Liver (tissue), 9 donors: Measurements from ENCODE around the gene AKR1C1. TPM values are rescaled to one million over a fixed set of nuclear protein-coding genes. Genes with fewer than 3 reads are reported as not detected.

Experiments
- DNase-seq: peaks from one replicate; pipeline ENCODE4 v3.0.0-alpha.2; 2017; ENCODE audit warnings: low spot score
- H3K27ac ChIP-seq, 2 donors: one replicate each; pipeline ENCODE4 v1.7.0; 2013; ENCODE audit warnings: inconsistent platforms in 2 of 2, low read length in 2 of 2, control low read depth in 1 of 2, low read depth in 1 of 2, mild to moderate bottlenecking in 1 of 2
- H3K27me3 ChIP-seq, 4 donors: one replicate each; pipeline versions ENCODE4 v1.6.1 to v1.7.0; 2013; ENCODE audit warnings: low read length in 3 of 4, inconsistent platforms in 1 of 4, mild to moderate bottlenecking in 1 of 4, moderate library complexity in 1 of 4; ENCODE audit not compliant: control insufficient read depth in 4 of 4, insufficient read depth in 4 of 4
- H3K36me3 ChIP-seq, 4 donors: one replicate each; pipeline versions ENCODE4 v1.6.1 to v1.7.0; 2013; ENCODE audit warnings: low read length in 3 of 4, mild to moderate bottlenecking in 3 of 4, low read depth in 1 of 4, moderate library complexity in 1 of 4; ENCODE audit not compliant: control insufficient read depth in 4 of 4, insufficient read depth in 3 of 4
- H3K4me1 ChIP-seq, 4 donors: one replicate each; pipeline versions ENCODE4 v1.6.1 to v1.7.0; 2013; ENCODE audit warnings: low read length in 3 of 4, mild to moderate bottlenecking in 3 of 4, moderate library complexity in 1 of 4; ENCODE audit not compliant: control insufficient read depth in 4 of 4, insufficient read depth in 4 of 4
- H3K4me3 ChIP-seq, 3 donors: one replicate each; pipeline versions ENCODE4 v1.6.1 to v1.7.0; 2013; ENCODE audit warnings: low read length in 3 of 3, control low read depth in 1 of 3, low read depth in 1 of 3, mild to moderate bottlenecking in 1 of 3
- H3K9ac ChIP-seq, 2 donors: one replicate each; pipeline ENCODE4 v1.7.0; 2013; ENCODE audit warnings: low read length in 2 of 2, mild to moderate bottlenecking in 2 of 2, moderate library complexity in 2 of 2, control low read depth in 1 of 2, low read depth in 1 of 2
- H3K9me3 ChIP-seq, 4 donors: one replicate each; pipeline versions ENCODE4 v1.6.1 to v1.7.0; 2013; ENCODE audit warnings: low read length in 3 of 4; ENCODE audit not compliant: control insufficient read depth in 4 of 4
- EGR1 ChIP-seq, 2 donors: IDR thresholded peaks; 2 replicates each; pipeline ENCODE4 v1.6.1; 2016 to 2018; ENCODE audit warnings: antibody characterized with exemption in 2 of 2, low read depth in 2 of 2
- FOXA1 ChIP-seq: IDR thresholded peaks from 2 replicates; pipeline ENCODE4 v1.6.1; 2016; ENCODE audit warnings: antibody characterized with exemption
- FOXA2 ChIP-seq: IDR thresholded peaks from 2 replicates; pipeline ENCODE4 v1.6.1; 2016; ENCODE audit warnings: antibody characterized with exemption
- GABPA ChIP-seq, 2 donors: IDR thresholded peaks in 1 of 2; conservative IDR thresholded peaks in 1 of 2; 2 replicates each; pipeline ENCODE4 v1.6.1; 2016; ENCODE audit warnings: antibody characterized with exemption in 2 of 2, mild to moderate bottlenecking in 1 of 2, moderate library complexity in 1 of 2
- HNF4A ChIP-seq, 2 donors: conservative IDR thresholded peaks; 2 replicates each; pipeline ENCODE4 v1.6.1; 2016; ENCODE audit warnings: antibody characterized with exemption in 2 of 2, mild to moderate bottlenecking in 2 of 2
- HNF4G ChIP-seq: IDR thresholded peaks from 2 replicates; pipeline ENCODE4 v1.6.1; 2016; ENCODE audit warnings: antibody characterized with exemption
- JUND ChIP-seq, 2 donors: IDR thresholded peaks; 2 replicates each; pipeline ENCODE4 v1.6.1; 2016; ENCODE audit warnings: antibody characterized with exemption in 2 of 2
- NR2F2 ChIP-seq: IDR thresholded peaks from 2 replicates; pipeline ENCODE4 v1.6.1; 2016; ENCODE audit warnings: antibody characterized with exemption
- RAD21 ChIP-seq, 2 donors: IDR thresholded peaks; 2 replicates each; pipeline ENCODE4 v1.6.1; 2016; ENCODE audit warnings: antibody characterized with exemption in 2 of 2, mild to moderate bottlenecking in 2 of 2
- RXRA ChIP-seq, 2 donors: IDR thresholded peaks; 2 replicates each; pipeline ENCODE4 v1.6.1; 2017 to 2018; ENCODE audit warnings: antibody characterized with exemption in 2 of 2, mild to moderate bottlenecking in 1 of 2
- SP1 ChIP-seq: IDR thresholded peaks from 2 replicates; pipeline ENCODE4 v1.6.1; 2018; ENCODE audit warnings: antibody characterized with exemption, mild to moderate bottlenecking
- TAF1 ChIP-seq: conservative IDR thresholded peaks from 2 replicates; pipeline ENCODE4 v1.6.1; 2016; ENCODE audit warnings: antibody characterized with exemption, mild to moderate bottlenecking
- YY1 ChIP-seq: IDR thresholded peaks from 2 replicates; pipeline ENCODE4 v1.6.1; 2016; ENCODE audit warnings: antibody characterized with exemption, mild to moderate bottlenecking
- WGBS: extraction: QIAGEN DNeasy Blood & Tissue Kit; methylation state at CpG from one replicate; pipeline ENCODE4 v1.1.7; 2013; 5-methylcytosine and 5-hydroxymethylcytosine counted together
- polyA plus RNA-seq, 2 donors: library from polyadenylated mRNA; stranded (reverse) in 1 of 2; unstranded in 1 of 2; fragments of 200-250 nt in 1 of 2; fragments of >200 nt in 1 of 2; fragmentation: Nextera tagmentation in 1 of 2; extraction: Ambion mirVana in 1 of 2; gene quantifications; one replicate each; pipeline versions ENCODE4 v1.2.1 to v1.2.3, GENCODE V29; 2013 to 2015
- total RNA-seq, 2 donors: library from RNA; depleted of rRNA; stranded (reverse); fragments of >200 nt; gene quantifications; one replicate each; pipeline ENCODE4 v1.2.3, GENCODE V29; 2014
- TF ChIP-seq, protein P1 (sequence below): IDR thresholded peaks from 2 replicates; pipeline ENCODE4 v1.6.1; 2016; ENCODE audit warnings: antibody characterized with exemption
- TF ChIP-seq, protein P2 (sequence below): IDR thresholded peaks from 2 replicates; pipeline ENCODE4 v1.6.1; 2016; ENCODE audit warnings: antibody characterized with exemption, mild to moderate bottlenecking
- TF ChIP-seq, protein P3 (sequence below): IDR thresholded peaks from 2 replicates; pipeline ENCODE4 v1.6.1; 2016; ENCODE audit warnings: antibody characterized with exemption
- TF ChIP-seq, protein P4 (sequence below): IDR thresholded peaks from 2 replicates; pipeline ENCODE4 v1.6.1; 2016; ENCODE audit warnings: antibody characterized with exemption
- TF ChIP-seq, protein P5 (sequence below): fragments of 150-350 bp; IDR thresholded peaks from 2 replicates; pipeline ENCODE4 v1.5.1; 2017; ENCODE audit warnings: improper control_type of control experiment, low read depth, low read length; ENCODE audit not compliant: missing input control
- donor health status: healthy.
- donor health status: healthy.
- donor health status: healthy.
- donor health status: healthy.
- donor health status: healthy.

AKR1C1 gene
- total and polyA plus RNA-seq, 4 donors, result 128 to 540 (median 145) TPM

DNA sequence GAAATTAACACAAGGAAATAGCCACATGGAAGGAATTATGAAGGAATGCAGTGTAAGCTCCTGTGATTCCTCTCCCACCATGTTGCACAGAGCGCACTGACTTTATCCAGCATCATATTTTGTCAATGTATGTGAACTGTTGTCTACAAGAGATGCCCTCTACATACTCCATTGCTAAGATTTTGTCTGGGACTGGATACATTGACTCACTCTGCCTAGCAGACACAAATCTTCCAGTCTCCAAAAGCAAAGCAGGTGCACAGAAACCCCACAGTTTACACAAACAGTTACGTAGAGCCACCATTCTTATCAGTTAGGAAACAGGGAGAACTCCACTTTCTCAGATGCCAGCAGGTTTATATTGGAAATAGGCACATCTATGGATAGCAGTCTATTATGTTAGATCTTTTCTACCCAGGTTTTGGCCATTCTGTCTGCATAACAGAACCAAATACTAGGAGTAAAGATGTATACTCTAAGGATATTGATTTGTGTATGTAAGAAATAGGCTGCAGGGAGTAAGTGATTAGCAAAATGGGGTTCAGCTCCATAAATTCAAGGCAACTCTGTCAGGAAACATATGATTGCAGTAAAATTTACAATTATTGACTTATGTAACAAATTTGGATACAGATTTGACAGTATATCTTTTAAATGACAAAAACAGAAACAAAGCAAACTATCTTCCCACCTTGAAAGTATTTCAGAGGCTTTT is 39.0 kb downstream of the AKR1C1 start:
- no peak for TF ChIP-seq HNF4G
- TF ChIP-seq, protein P1, sequence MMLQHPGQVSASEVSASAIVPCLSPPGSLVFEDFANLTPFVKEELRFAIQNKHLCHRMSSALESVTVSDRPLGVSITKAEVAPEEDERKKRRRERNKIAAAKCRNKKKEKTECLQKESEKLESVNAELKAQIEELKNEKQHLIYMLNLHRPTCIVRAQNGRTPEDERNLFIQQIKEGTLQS, result no peak
- no peak for TF ChIP-seq RAD21 (IDR thresholded peaks at IDR 0.05)
- TF ChIP-seq, protein P2, sequence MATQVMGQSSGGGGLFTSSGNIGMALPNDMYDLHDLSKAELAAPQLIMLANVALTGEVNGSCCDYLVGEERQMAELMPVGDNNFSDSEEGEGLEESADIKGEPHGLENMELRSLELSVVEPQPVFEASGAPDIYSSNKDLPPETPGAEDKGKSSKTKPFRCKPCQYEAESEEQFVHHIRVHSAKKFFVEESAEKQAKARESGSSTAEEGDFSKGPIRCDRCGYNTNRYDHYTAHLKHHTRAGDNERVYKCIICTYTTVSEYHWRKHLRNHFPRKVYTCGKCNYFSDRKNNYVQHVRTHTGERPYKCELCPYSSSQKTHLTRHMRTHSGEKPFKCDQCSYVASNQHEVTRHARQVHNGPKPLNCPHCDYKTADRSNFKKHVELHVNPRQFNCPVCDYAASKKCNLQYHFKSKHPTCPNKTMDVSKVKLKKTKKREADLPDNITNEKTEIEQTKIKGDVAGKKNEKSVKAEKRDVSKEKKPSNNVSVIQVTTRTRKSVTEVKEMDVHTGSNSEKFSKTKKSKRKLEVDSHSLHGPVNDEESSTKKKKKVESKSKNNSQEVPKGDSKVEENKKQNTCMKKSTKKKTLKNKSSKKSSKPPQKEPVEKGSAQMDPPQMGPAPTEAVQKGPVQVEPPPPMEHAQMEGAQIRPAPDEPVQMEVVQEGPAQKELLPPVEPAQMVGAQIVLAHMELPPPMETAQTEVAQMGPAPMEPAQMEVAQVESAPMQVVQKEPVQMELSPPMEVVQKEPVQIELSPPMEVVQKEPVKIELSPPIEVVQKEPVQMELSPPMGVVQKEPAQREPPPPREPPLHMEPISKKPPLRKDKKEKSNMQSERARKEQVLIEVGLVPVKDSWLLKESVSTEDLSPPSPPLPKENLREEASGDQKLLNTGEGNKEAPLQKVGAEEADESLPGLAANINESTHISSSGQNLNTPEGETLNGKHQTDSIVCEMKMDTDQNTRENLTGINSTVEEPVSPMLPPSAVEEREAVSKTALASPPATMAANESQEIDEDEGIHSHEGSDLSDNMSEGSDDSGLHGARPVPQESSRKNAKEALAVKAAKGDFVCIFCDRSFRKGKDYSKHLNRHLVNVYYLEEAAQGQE, result no peak
- no peak for TF ChIP-seq HNF4A (conservative IDR thresholded peaks at IDR 0.05)
- TF ChIP-seq, protein P3, sequence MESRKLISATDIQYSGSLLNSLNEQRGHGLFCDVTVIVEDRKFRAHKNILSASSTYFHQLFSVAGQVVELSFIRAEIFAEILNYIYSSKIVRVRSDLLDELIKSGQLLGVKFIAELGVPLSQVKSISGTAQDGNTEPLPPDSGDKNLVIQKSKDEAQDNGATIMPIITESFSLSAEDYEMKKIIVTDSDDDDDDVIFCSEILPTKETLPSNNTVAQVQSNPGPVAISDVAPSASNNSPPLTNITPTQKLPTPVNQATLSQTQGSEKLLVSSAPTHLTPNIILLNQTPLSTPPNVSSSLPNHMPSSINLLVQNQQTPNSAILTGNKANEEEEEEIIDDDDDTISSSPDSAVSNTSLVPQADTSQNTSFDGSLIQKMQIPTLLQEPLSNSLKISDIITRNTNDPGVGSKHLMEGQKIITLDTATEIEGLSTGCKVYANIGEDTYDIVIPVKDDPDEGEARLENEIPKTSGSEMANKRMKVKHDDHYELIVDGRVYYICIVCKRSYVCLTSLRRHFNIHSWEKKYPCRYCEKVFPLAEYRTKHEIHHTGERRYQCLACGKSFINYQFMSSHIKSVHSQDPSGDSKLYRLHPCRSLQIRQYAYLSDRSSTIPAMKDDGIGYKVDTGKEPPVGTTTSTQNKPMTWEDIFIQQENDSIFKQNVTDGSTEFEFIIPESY, result no peak
- no peak for TF ChIP-seq EGR1 (IDR thresholded peaks at IDR 0.05; ENCODE audit: low read depth in 2 of 2)
- TF ChIP-seq, protein P4, sequence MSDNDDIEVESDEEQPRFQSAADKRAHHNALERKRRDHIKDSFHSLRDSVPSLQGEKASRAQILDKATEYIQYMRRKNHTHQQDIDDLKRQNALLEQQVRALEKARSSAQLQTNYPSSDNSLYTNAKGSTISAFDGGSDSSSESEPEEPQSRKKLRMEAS, result no peak
- TF ChIP-seq GABPA (IDR thresholded peaks at IDR 0.05 in 1 of 2, conservative IDR thresholded peaks at IDR 0.05 in 1 of 2), result no peak
- TF ChIP-seq, protein P5, sequence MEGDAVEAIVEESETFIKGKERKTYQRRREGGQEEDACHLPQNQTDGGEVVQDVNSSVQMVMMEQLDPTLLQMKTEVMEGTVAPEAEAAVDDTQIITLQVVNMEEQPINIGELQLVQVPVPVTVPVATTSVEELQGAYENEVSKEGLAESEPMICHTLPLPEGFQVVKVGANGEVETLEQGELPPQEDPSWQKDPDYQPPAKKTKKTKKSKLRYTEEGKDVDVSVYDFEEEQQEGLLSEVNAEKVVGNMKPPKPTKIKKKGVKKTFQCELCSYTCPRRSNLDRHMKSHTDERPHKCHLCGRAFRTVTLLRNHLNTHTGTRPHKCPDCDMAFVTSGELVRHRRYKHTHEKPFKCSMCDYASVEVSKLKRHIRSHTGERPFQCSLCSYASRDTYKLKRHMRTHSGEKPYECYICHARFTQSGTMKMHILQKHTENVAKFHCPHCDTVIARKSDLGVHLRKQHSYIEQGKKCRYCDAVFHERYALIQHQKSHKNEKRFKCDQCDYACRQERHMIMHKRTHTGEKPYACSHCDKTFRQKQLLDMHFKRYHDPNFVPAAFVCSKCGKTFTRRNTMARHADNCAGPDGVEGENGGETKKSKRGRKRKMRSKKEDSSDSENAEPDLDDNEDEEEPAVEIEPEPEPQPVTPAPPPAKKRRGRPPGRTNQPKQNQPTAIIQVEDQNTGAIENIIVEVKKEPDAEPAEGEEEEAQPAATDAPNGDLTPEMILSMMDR, result no peak
- TF ChIP-seq JUND (IDR thresholded peaks at IDR 0.05), result no peak
- TF ChIP-seq SP1, result no peak
- no peak for TF ChIP-seq NR2F2
- TF ChIP-seq FOXA2, result no peak
- no peak for TF ChIP-seq YY1
- TF ChIP-seq RXRA (IDR thresholded peaks at IDR 0.05), result no peak
- TF ChIP-seq FOXA1, result no peak
- TF ChIP-seq TAF1, result no peak
- H3K27me3 ChIP-seq, result no peaks in the 10 kb centered on the region
- peaks cover 0 to 19% (median 8%) of the 10 kb centered on the region in 4 donors for H3K4me1 ChIP-seq
- H3K27ac ChIP-seq, result no peak overlapping the region
- no peak for DNase-seq
- peak overlapping the region; percentile 32 to 74 (median 58) for H3K4me3 ChIP-seq
- peak overlapping the region; percentile 8 to 68 for H3K9ac ChIP-seq
- no peaks in the 10 kb centered on the region for H3K9me3 ChIP-seq
- peaks cover 0 to 3% (median 0%) of the 10 kb centered on the region in 4 donors for H3K36me3 ChIP-seq
- WGBS, result 70% methylated on average over 2 of the region's 2 CpGs
